Stimulated activated CD8-positive, alpha-beta memory T cell treated with anti-CD3 and anti-CD28 coated beads, Interleukin-4, amount 100 ng/mL, for 4 hours (primary cell): ENCODE results near the gene MFN2.

ENCODE experiments used
- DNase-seq, 2 donors: peaks; one replicate each; pipeline ENCODE4 v3.0.0-alpha.2; 2020; ENCODE audit warnings: low read depth in 2 of 2, low spot score in 1 of 2

Gene MFN2

DNA sequence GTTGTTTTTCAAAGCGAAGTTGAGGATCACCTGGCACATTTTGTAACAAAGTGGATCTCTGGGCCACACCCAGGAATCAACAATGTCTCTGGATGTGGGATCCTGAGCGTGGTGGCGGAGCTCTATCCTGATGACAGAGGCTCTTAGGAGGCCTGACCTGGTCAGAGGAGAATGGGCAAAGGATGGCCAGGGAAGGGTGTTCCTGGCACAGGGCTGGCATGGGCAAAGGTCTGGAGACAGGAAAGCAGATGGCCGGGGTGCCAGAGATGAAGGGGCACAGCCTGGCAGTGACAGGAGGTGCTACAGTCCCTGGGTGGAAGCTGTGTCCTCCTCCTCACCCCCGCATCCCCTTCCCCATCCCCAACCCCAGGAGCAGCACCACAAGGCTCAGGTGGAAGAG is 20.0 kb upstream of the MFN2 start:
- DNase-seq, result no peak

DNA sequence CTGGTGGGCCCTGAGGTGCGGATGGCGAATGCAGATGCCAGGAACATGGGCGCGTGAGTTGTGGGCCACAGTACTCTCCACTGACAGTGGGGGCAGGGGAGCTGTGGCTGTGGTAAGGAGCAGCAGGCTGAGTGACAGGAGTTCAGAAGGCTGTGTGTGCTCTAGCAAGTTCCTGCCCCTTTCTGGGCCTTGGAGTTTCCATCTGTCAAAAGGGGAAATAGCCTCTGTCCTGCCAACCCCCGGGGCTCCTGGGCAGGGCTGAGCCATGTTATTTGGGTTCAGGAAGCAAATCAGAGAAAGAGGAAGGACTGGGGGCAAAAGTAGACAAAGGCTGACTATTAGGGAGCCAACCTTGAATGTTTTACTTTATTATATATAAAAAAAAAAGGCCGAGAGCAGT is 19.5 kb upstream of the MFN2 start:
- no peak for DNase-seq

DNA sequence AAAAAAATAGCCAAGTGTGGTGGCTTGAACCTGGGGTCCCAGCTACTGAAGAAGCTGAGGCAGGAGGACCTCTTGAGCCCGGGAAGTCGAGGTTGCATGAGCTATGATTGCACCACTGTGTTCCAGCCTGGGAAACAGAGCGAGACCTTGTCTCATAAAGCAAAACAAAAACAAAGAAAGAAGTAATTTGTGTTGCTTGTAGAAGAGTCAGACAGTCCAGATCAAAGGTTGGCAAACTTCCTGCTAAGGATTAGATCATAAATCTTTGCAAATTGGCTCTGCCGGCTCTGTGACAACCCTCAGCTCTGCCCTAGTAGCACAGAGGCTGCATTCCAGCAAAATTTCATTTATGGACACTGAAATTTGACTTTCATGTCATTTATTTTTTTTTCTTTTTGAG is 19.0 kb upstream of the MFN2 start:
- DNase-seq, result no peak

DNA sequence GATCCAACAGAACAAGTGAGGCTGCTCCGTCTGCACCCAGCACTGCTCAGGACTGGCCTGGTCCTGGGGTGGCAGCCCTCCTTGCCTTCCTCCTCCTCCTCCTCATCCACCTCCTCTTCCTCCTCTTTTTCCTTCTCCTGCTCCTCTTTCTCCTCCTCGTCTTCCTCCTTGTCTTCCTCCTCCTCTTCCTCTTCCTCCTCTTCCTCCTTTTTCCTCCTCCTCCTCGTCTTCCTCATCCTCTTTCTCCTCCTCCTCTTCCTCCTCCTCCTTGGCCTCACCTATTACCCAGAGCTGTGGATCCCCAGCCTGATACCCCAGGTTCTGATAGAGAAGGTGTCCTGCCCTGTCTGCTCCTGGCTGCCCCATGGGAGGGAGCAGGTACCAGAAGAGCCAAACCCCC is 16.6 kb upstream of the MFN2 start:
- DNase-seq, result no peak

DNA sequence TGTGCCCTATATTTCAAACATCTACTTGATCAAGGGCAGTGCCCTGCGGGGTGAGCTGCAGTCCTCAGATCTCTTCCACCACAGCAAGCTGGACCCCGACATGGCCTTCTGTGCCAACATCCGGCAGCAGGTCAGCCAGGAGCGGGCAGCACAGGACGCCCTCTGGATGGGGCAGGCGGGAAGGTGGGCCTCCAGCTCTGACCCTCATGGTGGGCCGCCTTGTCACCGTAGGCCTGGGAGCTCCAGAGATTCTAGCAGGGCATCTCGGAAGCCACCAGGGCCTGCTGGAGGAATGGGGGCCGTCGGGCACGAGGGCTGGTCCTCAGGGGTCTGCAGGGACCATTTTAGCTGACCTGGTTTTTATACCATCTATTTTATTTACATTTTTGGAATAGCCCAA is 15.6 kb upstream of the MFN2 start:
- no peak for DNase-seq

DNA sequence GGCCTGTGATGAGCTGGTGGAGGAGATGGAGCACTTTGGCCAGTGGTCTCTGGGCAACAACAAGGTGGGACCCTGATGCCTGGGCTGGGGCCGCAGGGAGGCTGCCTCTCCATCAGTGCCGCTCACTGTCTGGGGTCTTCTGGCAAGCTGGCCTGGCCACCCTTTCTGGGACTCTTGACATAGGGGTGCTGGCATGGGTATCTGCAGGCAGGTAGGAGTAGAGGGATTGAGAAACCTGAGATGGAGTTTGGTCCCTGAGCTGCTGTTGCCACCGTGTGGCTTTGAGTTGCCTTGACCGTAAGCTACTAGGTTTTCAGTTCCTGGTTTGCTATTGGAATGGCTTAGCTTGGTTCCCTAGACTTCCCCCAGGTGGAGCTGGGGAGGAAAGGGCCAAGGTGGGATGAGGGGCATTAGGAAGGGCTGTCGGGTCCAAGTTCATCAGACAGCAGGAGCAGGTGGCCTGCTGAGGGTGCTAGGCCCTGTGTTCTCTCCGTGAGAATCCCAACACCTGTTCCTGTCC is 13.2 kb upstream of the MFN2 start:
- DNase-seq, result no peak

DNA sequence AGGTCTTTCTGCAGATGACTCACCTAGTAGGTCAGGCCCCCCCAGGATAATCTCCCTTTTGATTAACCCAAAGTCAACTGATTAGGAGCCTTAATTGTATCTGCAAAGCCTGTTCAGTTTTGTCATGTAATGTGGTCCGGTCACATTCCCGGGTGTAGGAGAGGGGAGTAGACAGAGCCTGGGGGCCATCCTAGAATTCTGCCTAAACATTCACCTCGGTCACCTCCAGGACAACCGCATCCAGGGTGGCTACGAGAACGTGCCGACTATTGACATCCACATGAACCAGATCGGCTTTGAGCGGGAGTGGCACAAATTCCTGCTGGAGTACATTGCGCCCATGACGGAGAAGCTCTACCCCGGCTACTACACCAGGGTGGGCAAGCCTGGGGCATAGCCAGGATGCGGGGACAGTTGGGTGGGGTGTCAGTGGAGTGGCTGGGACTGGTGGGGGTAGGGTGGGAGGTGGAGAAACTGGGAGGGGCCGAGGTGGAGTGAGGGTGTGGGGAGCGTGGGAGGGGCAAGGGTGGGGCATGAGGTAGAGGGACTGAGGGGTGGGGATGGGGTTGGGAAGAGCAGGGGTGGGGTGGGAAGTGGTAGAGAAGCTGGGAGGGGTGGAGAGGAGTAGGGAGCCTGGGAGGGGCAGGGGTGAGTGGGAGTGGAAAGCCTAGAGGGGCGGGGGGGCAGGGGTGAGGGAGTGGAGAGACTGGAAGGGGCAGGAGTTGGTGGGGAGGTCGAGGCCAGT is 9.6 kb upstream of the MFN2 start:
- no peak for DNase-seq

DNA sequence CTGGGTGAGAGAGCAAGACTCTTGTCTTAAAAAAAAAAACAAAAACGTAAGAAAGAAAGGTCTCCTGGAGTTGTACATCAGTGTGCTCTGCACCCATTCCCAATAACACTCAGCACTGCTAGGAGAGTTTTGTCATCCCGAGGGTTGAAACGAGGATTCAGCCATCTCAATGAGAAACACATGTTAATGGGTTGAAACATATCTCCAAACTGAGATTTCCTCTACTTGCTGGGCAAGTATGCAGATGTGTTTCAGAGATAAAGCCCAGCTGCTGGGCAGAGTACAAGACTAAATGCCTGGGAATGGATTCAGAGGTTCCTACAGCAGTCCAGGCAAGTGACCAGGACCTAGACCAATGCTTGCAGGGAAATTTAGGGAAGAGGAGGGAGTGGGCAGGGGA is 2.6 kb upstream of the MFN2 start:
- DNase-seq, result no peak

DNA sequence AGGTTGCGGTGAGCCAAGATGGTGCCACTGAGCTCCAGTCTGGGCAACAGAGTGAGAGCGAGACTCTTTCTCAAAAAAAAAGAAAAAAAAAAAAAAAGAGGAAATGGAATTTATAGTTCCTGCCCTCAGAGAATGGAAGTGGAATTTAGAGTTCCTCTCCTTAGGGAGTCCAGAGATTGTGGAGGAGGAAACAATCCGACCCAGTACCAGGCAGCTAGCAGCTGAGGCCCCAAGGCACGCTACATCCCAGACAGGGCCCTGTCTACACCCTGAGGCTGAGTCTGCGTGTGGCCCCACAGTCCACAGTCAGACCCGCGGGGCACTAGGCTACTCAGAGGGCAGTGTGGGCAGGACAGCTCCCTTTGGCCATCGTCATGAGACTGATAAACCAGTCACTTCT is 1.9 kb upstream of the MFN2 start:
- no peak for DNase-seq

DNA sequence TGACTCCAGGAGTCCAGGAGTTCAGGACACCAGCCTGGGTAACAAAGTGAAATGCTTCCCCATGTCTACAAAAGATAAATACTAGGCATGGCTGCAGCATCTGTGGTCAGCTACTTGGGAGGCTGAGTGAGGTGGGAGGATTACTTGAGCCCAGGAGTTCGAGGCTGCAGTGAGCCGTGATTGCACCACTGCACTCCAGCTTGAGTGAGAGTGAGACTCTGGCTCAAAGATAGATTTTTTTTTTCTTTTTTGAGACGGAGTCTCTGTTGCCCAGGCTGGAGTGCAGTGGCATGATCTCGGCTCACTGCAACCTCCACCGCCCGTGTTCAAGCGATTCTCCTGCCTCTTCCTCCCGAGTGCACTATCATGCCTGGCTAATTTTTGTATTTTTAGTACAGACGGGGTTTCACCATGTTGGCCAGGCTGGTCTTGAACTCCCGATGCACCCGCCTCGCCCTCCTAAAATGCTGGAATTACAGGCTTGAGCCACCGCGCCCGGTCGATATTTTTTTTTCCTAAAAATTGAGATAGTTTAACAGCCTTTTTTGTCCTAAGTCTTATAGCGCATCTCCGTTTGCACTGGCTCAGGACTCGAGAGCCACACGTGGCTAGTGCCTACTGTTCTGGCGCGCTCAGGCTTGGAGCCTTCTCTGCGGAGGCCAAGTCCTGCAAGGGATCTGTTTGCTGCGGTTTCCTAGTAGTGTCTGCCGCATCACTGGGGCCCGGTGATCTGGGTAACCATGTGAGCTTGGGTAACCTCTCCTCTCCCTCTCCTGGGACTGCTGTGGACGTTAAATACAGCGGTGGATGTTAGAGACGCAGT is 1.0 kb upstream of the MFN2 start:
- no peak for DNase-seq

DNA sequence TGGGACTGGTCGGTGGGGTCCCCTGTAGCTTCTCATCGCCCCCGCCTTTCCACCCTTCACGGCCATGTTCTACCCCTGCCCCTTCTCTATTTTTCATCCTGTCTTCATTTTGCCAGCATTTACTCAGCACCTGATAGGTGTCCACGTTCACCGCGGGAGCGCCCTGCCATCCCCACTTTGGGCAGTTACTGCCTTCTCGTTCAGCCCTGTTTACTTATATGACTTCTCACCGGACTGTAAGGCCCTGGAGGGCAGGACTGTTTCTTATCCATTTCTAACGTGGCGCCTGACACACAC is 380 bp downstream of the MFN2 start:
- peak in 1 of 2 donors; percentile 5 for DNase-seq

DNA sequence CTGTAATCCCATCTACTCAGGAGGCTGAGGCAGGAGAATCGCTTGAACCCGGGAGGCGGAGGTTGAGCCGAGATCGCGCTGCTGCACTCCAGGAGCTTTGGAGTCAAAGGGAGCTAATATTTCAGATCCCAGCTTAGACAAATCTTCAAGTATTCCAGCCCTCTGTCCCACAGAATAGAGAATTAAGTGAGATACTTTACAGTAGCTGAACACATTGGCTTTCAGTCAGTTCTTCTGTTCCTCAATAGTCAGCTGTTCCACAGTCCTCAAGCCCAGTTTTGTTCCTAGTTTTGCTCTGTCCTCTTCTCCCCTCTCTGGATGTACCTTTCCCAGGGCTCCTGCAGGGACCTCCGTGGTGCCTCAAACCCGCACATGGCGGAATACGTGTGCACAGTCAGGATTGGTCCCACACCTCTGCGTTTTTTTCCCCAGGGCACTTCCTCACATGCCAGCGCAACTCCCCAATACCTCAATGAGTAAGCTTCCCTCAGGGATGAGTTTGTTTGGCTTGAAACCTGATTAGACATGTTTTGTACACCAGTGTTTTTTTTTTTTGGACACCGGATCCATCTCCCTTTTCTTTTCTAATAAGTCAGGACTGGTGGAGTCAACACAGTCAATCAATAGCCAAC is 1.2 kb downstream of the MFN2 start:
- no peak for DNase-seq

DNA sequence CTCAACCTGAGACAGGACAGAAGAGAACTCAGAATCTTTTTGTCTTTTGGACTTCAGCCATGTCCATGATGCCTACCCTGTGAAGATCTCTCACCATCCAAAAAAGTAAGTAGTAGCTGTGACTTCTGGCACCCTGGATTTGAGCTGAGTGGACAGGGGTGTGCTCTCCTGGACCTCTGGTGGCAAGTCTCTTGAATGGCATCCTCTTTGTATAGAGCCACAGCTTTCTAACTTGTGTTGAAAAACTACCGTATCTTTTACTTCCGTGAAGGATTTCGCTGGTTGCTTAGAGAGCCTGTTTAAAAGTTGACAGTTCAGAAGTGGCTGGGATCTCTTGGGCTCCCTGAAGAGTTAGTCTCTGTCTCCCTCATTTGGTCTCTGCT is 1.8 kb downstream of the MFN2 start:
- DNase-seq, result no peak

DNA sequence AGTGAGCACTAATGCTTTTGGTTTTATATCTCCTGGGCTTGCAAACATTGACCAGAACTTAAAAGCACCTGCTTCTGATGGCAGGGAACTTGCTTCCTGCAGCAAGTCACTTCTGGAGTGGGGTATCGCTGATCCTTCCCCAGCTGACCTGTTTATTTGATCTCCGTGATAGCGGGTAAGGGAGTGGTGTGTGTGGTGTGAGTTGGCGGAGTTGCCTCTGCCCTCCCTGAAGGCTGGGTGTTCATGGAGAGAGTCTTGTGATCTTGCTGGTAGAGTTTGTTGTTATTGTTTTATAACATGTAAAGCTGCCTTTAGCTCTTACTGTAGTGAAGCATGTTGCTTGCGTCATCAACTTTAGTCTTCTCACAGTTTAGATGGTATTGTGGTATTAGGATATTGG is 3.9 kb downstream of the MFN2 start:
- no peak for DNase-seq

DNA sequence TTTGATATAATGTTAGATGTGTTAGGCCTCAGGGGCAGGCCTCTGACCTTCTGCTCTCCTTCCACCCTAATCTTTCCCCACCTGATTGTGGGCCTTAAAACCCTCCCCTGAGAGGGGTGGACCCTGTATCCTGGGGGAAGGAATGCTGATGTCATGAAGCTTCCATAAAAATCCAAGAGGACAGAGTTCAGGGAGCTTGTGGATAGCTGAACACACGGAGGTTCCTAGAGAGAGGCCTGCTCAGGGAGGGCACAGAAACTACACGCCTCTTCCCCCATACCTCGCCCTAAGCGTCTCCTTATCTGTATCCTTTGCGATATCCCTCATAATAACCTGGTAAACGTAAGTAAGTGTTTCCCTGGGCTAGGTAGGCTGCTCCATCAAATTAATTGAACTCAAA is 4.3 kb downstream of the MFN2 start:
- no peak for DNase-seq

DNA sequence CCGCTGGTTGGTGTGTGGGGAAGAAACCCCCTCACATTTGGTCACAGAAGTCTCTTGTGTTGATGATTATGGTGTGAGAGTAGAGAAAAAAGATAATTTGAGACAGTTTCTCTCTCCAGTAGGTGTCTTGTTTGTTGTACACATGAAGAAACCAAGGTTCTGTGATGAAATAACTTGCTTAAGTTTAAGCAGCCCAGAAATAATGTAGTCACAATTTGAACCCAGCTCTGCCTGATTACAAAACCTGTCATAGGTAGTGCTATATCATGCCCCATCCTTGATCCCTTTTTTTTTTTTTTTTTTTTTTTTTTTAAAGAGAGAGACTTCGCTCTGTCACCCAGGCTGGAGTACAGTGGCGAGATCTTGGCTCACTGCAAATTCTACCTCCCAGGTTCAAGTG is 4.9 kb downstream of the MFN2 start:
- no peak for DNase-seq

DNA sequence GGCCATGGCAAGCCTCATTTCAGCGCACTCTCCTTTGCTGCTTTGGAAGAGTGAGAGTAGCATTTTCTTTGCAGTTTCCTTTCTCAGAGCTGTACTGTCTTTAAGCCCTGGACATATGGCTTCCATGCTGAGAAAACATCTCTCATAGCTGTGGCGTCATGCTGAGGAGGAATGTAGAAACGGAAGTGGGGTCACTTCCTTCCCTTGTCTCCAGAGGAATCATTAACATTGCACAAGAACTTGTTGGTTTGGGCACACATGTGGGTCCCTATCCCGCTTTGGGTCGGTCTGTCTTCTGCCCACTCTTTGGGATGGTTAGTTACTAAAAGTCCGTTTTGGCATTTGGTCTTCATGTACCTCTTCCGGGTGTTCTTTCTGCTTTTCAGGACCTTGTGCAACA is 5.6 kb downstream of the MFN2 start:
- DNase-seq, result no peak

DNA sequence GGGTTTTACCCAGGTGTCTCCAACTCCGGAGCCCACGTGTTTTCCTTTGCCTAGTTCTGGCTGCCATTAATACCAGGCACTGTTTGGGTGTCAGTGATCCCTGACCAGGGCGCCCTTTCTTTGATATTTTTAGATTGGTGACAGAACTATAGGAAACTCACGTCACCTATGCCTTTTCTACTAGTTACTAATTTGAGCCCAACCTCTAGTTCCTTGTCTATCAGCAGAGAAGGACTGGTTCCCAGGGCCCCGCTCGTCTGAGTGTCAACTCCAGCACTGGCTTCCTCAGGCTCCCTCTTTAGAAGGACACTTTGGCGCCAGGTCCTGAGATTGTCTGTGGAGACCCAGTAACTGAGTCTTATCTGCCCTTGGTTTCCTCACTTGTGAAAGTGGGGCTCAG is 9.4 kb downstream of the MFN2 start:
- no peak for DNase-seq

DNA sequence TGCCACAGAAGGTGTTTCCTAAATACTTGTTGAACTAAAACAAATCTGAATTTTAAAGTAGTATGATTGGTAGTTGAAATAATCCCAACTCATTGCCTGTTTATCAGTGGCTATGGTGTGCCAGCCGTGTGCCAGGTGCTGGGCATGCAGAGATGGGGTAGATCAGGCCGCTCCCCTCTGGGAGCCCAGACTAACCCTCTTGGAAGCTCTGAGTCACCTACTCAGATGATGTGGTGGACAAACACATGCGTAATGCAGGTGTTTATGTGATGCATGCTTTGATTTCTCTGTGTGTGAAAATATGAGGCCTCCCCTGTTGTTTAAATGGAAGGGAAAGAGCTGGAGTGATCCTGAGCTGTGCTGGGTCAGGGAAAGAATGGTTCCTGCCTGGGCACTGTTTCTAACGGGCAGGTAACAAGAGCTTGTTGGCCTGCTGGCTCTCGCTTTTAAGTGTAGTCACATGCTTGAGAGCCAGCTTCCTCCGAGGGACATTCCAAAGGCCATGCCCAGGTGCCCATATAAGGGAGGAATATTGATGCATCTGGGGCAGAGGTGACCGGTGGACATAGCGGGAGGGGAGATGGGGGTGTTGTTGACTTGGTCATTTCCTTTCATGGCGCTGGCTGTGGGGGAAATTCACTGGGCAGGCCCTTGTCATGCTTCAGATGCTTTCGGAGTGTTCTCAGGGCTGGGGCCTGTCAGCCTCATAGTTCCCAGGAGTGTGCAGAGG is 10.2 kb downstream of the MFN2 start:
- DNase-seq, result no peak

DNA sequence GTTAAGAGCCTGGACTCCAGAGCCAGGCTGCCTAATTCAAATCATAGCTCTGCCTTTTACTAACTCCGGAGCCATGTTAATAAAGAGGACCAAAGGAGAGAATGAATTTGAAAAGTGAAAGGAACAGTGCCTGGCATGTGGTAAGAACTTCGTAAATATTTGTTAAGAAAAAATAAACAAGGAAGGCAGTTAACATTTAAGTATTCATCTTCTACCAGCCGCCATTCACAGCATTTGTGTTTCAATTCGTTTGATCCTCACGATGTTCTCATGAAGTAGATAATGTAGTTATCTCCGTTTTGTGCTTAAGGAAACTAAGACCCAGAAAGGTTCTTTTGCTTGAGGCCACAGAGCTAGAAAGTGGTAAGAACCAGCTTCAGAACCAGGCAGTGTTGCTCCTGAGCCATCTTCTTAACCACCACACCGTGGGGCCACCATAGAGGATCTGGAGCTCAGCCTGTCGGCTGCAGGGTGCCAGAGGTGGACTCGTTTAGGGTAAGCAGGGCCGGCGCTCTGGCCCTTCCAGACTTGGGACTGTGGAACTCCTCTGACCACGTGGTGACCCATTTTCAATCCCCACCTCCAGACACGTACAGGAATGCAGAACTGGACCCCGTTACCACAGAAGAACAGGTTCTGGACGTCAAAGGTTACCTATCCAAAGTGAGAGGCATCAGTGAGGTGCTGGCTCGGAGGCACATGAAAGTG is 11.9 kb downstream of the MFN2 start:
- DNase-seq, result no peak
